GM12801 (cell line): ENCODE data around the gene CNIH1.

Source experiments
- TF ChIP-seq, protein P1 (sequence below): IDR thresholded peaks from one replicate; pipeline ENCODE4 v1.5.1; 2011; ENCODE audit warnings: control low read depth; ENCODE audit not compliant: insufficient read length; ENCODE audit errors: extremely low read depth

CNIH1 gene

DNA sequence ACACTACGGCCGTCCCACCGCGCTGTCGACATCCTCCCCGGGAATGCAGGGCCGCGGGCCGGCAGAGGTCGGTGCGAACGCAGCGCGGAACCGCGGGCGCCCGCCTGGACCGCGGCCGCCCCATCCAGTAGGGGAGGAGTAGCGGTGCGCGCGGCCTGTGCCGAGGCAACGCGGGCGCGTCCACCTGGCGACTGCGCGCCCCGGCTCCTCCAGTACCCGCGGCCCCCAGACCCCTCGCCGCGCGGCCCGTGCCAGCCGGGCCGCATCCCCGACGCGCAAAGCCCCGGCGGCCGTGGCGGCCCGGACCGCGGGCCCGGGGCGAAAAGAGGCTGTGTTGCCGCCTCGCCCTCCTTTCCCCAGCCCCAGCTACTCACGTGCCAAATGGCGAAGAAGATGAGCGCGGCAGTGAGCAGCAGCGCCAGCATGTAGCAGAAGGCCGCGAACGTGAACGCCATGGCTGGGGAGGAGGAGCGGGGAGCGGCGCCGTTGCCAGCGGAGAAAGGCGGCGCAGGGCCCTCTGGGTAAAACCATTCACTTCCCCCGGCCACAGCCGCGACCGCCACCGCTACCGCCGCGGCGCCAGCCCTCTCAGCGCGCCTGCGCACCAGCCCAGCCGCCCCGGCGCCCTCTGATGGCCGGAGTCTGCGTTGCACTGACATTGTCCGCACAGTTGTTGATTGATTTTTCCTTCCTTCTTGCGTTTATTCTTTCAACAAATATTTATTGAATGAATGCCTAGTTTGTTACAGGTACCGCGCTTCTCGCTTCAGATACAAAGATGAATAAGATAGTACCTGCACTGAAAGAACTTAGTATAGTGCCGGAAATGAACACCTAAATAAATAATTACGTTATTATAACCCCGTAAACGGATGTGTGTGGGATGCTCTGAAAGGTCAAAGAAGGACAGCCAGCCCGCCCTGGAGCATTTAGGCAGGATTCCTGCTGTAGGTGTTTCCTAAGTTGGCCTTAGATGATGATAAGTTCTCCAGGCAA lies at the start of gene CNIH1:
TSS of gene CNIH1 (minus strand) at position 502 of the 996 bp plus-strand sequence. CDS start at position 455, 47 bp downstream.
- TF ChIP-seq, protein P1, sequence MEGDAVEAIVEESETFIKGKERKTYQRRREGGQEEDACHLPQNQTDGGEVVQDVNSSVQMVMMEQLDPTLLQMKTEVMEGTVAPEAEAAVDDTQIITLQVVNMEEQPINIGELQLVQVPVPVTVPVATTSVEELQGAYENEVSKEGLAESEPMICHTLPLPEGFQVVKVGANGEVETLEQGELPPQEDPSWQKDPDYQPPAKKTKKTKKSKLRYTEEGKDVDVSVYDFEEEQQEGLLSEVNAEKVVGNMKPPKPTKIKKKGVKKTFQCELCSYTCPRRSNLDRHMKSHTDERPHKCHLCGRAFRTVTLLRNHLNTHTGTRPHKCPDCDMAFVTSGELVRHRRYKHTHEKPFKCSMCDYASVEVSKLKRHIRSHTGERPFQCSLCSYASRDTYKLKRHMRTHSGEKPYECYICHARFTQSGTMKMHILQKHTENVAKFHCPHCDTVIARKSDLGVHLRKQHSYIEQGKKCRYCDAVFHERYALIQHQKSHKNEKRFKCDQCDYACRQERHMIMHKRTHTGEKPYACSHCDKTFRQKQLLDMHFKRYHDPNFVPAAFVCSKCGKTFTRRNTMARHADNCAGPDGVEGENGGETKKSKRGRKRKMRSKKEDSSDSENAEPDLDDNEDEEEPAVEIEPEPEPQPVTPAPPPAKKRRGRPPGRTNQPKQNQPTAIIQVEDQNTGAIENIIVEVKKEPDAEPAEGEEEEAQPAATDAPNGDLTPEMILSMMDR = no peak

DNA sequence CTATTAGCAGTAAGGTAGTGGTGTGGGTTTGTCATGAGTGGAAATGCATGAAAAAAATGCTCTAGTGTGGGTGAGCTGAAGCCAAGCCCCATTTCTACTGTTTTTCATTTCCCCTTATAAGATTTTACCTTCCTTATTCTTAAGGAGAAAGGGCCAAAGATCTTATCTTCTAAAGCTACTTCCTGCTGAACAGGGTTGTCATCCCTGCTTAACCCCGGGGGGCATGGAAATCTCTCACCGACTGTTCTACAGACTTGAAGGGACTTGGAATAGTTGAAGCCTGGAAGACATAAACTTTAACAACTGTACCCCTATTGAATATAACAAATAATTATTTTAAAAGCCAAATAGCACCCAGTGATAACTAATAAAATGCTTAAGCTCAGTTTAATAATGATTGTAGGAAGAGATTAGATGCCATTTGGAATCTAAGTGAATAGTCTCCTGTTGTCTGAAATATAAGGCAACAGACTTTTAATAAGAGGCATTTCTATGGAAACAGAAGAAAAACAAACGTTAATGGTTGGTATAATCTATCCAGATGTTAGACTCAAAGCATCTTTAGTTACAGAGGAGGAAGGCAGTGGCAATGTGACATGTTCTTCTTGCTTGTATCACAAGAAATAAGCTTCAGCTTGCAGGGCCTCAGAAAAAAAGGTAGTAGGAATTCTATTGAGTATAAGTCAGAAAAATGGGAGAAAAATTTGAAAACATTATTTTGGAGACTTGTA lies 49.4 kb upstream of the CNIH1 start:
- TF ChIP-seq, protein P1 = no peak

DNA sequence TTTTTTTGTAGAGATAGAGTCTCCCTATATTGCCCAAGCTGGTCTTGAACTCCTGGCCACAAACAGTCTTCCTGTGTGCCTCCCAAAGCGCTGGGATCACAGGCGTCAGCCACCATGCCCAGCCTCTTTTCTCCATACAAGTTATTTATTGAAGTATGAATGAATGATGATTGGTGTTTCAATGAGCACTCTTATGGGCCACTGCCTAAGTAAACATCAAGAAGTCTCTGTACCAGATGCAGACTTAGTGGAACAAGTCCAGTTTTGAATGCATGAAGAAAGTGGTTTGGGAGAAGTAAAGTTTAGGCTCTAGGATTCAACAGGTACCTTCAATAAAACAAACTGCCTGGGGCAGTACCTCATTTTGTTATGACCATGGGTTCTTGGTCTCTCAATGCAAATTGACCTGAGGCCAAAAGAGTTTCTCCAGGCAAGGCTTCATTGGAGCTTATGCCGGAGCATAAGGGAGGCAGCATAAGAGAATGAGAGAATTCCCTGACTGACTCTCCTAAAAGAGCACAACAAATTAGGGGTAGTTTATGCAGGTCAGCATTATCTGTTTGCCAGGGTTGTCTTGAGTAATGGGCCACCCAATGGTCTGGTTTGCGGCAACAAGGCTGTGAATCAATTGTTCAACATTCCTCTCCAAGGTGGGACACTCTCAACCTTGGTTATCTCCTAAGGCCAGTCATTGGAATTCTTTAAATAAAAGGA lies 48.7 kb upstream of the CNIH1 start:
- TF ChIP-seq, protein P1 = no peak

DNA sequence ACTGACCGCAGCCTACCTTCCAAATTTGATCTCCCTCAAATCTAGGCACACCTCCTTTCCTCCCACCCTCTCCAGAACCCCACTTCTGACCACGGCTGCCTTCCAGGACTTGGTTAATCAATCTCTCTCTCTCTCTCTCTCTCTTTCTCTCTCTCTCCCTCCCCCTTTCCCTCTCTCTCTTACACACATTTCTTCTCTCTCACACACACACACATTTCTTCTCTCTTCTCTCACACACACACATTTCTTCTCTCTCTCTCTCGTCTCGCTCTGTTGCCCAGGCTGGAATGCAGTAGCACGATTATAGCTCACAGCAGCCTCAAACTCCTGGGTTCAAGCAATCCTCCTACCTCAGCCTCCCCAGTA lies 48.1 kb upstream of the CNIH1 start:
- TF ChIP-seq, protein P1 = no peak

DNA sequence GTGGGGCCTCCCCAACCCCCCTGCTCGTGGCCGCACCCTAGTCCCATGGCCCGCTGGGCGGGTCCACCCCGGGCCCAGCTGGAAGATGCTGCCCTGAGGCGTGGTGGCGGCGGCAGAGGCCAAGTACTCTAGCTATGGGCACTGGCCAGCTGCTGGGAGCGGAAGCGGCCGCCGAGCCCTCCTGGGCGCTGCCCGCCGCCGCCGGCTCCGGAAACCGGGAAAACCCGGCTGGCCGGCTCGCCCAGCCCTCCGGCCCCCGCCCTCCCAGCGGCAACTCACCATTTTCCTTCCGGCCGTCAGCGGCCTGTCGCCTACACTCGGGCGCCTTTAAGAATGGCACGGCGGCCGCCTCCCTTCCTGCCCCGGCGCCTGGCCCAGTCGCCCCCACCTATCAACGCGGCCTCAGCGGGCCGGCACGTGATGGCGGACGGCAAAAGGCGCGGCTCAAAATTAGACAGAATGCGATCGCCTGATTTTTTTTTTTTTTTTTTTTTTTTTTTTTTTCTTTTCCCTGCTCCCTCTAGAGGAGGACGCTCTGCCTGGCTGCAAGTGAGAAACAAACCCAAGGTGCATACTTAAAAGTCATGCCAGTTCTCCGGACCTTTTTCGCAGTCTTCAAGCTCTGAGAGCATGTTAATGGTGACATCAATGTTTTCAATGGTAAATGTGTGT lies 47.6 kb upstream of the CNIH1 start, which contains the start of gene GMFB:
TSS of gene GMFB (minus strand) at position 335 of the 672 bp plus-strand sequence. CDS start at position 282, 53 bp downstream.
- TF ChIP-seq, protein P1 = no peak

DNA sequence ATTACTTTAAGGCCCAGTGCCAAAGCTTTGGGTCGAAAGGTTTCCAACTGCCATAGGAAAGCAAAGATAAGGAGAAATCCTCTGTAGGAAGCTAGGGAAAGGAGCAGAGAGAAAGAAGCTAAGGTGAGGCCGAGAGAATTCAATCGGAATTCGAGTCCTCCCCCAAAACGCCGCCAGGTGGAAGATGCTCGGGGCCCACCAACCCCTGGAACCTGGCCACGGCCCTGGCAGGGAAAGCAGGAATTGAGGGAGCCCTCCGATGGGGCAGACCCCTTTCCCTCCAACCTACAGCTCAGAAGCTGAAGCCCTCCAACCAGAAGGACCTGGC lies 47.1 kb upstream of the CNIH1 start:
- TF ChIP-seq, protein P1 = no peak
